Body of pancreas (tissue), 4 donors: Measurements from ENCODE around the gene TUNAR. TPM values are rescaled to one million over a fixed set of nuclear protein-coding genes. Genes with fewer than 3 reads are reported as not detected.

Experiments
- ATAC-seq: fragments of 150-250 bp; one replicate; pipeline ENCODE4 v1.9.1; 2016
- DNase-seq, 4 donors: peaks; one replicate each; pipeline ENCODE4 v3.0.0-alpha.2; 2019
- H3K27ac ChIP-seq, 4 donors: fragments of 200-600 bp; sonication (generic); 1 replicate in 3 of 4; 2 replicates in 1 of 4; pipeline versions ENCODE4 v1.5.1 to v1.6.1; 2016 to 2019; ENCODE audit warnings: mild to moderate bottlenecking in 1 of 4, mixed read lengths in 1 of 4, moderate library complexity in 1 of 4
- H3K27me3 ChIP-seq, 2 donors: fragments of 200-600 bp; sonication (generic); one replicate each; pipeline ENCODE4 v1.6.0; 2016; ENCODE audit warnings: mild to moderate bottlenecking in 1 of 2
- H3K36me3 ChIP-seq, 2 donors: fragments of 200-600 bp; sonication (generic); replicated peaks in 1 of 2; 2 replicates each; pipeline ENCODE4 v1.5.1; 2016; ENCODE audit warnings: low read depth in 2 of 2; ENCODE audit not compliant: insufficient read depth in 1 of 2
- H3K4me1 ChIP-seq: fragments of 200-600 bp; sonication (generic); one replicate; pipeline ENCODE4 v1.6.0; 2016
- H3K4me3 ChIP-seq, 2 donors: fragments of 200-600 bp; sonication (generic); 1 replicate in 1 of 2; 2 replicates in 1 of 2; pipeline ENCODE4 v1.5.1; 2016 to 2019
- H3K9me3 ChIP-seq, 3 donors: fragments of 200-600 bp; sonication (generic); 1 replicate in 2 of 3; 2 replicates in 1 of 3; pipeline ENCODE4 v1.5.1; 2016
- POLR2A ChIP-seq, 3 donors: fragments of 450-650 bp; IDR thresholded peaks; one replicate each; pipeline ENCODE4 v1.6.1; 2016; ENCODE audit warnings: antibody characterized with exemption in 3 of 3, mild to moderate bottlenecking in 2 of 3
- WGBS, 2 donors: methylation state at CpG; one replicate each; pipeline ENCODE4 v1.1.5; 2017; 5-methylcytosine and 5-hydroxymethylcytosine counted together
- intact Hi-C: fragments of 100-400 bp; cut with DNase I; formaldehyde crosslinking; loops from one replicate; pipeline ENCODE4 v1.15.1; 2023
- total RNA-seq, 2 donors: library from RNA; depleted of rRNA; stranded (reverse); fragments of >200 nt; gene quantifications; one replicate each; pipeline ENCODE4 v1.1.0, GENCODE V29; 2016
- TF ChIP-seq, protein P1 (sequence below), 7 experiments: fragments of 450-650 bp in 4 of 7; fragments of 200-600 bp in 3 of 7; sonication (generic) in 3 of 7; IDR thresholded peaks; one replicate each; pipeline ENCODE4 v1.5.1; 2016 to 2019; ENCODE audit warnings: antibody characterized with exemption in 7 of 7

The TUNAR gene
- total RNA-seq, 2 donors from 2014 or later: 1.0 TPM; not detected in 1

DNA sequence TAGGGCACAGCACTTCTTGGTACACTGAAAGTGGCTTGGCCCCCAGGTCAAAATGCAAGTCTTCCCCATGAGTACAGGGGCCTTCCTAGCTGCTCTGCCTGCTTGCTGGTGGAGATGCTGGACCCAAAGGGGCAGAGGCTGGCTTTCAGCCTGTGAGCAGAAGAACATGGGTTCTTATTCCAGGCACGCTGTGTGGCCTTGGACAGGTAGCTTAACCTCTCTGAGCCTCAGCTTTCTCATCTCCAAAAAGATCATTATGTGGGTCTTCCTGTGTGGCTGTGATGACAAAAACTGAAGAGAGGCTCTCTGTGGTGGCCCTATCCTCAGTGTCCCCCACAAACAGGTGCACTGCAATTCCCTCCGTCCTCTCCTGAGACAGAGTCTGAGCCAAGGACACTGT, 45.6 kb upstream of the TUNAR start:
- DNase-seq (no peak), ATAC-seq (no peak)
- Histone ChIP-seq H3K27ac (no peak overlapping the region), H3K36me3 (no peaks in the 10 kb centered on the region), H3K27me3 (no peaks in the 10 kb centered on the region), H3K9me3 (peaks cover 0 to 8% (median 0%) of the 10 kb centered on the region in 3 donors), H3K4me3 (no peak overlapping the region), H3K4me1 (no peaks in the 10 kb centered on the region)
- WGBS, 2 donors: 81 to 89% methylated on average over 2 of the region's 2 CpGs
- intact Hi-C loops: no loop called here
- TF ChIP-seq, protein P1, sequence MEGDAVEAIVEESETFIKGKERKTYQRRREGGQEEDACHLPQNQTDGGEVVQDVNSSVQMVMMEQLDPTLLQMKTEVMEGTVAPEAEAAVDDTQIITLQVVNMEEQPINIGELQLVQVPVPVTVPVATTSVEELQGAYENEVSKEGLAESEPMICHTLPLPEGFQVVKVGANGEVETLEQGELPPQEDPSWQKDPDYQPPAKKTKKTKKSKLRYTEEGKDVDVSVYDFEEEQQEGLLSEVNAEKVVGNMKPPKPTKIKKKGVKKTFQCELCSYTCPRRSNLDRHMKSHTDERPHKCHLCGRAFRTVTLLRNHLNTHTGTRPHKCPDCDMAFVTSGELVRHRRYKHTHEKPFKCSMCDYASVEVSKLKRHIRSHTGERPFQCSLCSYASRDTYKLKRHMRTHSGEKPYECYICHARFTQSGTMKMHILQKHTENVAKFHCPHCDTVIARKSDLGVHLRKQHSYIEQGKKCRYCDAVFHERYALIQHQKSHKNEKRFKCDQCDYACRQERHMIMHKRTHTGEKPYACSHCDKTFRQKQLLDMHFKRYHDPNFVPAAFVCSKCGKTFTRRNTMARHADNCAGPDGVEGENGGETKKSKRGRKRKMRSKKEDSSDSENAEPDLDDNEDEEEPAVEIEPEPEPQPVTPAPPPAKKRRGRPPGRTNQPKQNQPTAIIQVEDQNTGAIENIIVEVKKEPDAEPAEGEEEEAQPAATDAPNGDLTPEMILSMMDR (IDR thresholded peaks at IDR 0.05): no peak
- TF ChIP-seq POLR2A (IDR thresholded peaks at IDR 0.05): no peak

DNA sequence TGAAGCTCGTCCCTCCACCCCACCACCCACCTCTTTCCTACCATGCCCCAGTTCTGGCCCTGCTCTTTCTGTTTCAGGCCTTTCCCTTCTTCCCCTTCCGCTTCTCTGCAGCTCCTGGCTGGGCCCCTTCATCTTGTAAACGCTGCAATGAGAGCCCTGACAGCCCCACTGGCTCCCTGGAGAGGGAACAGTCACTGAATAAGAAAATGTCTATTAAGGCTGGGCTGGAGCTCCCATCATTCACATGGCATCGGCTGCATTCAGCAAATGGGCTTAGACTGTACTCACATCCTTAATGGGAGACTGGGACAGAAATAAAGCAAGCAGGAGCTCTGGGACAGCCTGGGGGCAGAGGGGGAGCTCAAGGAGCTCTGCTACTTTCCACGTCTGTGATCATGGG, 45.2 kb upstream of the TUNAR start:
- 27 to 32% methylated on average over 5 of the region's 5 CpGs for WGBS, 2 donors
- Histone ChIP-seq H3K4me1 (no peaks in the 10 kb centered on the region), H3K27ac (no peak overlapping the region), H3K9me3 (peaks cover 0 to 8% (median 0%) of the 10 kb centered on the region in 3 donors), H3K36me3 (no peaks in the 10 kb centered on the region), H3K27me3 (no peaks in the 10 kb centered on the region), H3K4me3 (no peak overlapping the region)
- DNase-seq (no peak), ATAC-seq (no peak)
- intact Hi-C loops: no loop called here
- TF ChIP-seq, protein P1 (IDR thresholded peaks at IDR 0.05): no peak
- no peak for TF ChIP-seq POLR2A (IDR thresholded peaks at IDR 0.05)

DNA sequence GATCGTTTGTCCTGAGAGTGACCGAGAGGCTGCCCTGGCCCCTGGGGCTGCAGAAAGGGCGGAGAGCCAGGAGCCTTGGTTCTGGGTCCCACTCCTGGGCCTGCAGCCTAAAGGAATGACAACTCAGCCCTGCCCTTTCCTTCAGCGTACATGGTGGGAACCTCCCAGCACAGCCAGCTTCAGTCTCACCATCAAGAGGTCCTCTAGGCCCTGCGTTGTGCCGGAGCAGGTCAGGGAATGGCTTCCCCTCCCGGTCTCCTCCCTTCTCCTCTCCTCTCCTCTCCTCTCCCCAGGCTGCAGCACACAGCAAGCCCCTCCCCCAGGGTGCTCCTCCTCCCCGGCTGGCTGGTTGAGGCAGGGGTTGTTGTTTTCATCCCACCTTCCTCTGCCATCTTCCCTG, 44.6 kb upstream of the TUNAR start:
- Histone ChIP-seq H3K4me1 (no peaks in the 10 kb centered on the region), H3K36me3 (no peaks in the 10 kb centered on the region), H3K27ac (no peak overlapping the region), H3K9me3 (peaks cover 0 to 8% (median 0%) of the 10 kb centered on the region in 3 donors), H3K27me3 (no peaks in the 10 kb centered on the region), H3K4me3 (no peak overlapping the region)
- DNase-seq: no peak
- no peak for ATAC-seq
- no peak for TF ChIP-seq POLR2A (IDR thresholded peaks at IDR 0.05)
- TF ChIP-seq, protein P1 (IDR thresholded peaks at IDR 0.05): no peak
- 19 to 22% methylated on average over 8 of the region's 8 CpGs for WGBS, 2 donors
- intact Hi-C loops: no loop called here

GRCh38 chr14:95833429-95833828, 43.2 kb upstream of the TUNAR start:
- no peak for ATAC-seq

DNA sequence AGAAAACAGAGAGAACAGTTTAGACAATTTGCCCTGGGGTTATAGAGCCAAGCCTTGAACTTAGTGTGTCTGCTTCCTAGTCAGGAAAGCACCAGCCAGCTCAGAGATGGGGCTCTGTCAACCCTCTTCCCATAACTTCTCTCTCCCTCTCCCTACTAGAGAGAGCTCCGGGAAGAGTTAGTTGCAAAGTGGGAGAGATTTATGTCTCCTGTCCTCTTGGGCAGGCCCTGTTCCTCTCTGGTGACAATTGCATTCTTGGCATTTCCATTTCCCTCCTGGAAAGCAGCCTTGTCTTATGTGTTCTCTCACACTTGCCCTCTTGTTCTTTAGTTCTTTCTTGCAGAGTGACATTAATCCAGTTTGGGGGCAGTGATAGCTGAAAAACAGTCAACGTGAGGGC, 42.1 kb upstream of the TUNAR start:
- no peak for DNase-seq
- H3K36me3 ChIP-seq: no peaks in the 10 kb centered on the region
- H3K4me1 ChIP-seq: no peaks in the 10 kb centered on the region
- no peak overlapping the region for H3K27ac ChIP-seq
- H3K4me3 ChIP-seq: no peak overlapping the region
- TF ChIP-seq, protein P1 (IDR thresholded peaks at IDR 0.05): no peak
- TF ChIP-seq POLR2A (IDR thresholded peaks at IDR 0.05): no peak
- no peaks in the 10 kb centered on the region for H3K27me3 ChIP-seq
- 21 to 40% methylated on average over 2 of the region's 2 CpGs for WGBS, 2 donors
- H3K9me3 ChIP-seq: no peaks in the 10 kb centered on the region
- intact Hi-C loops: no loop called here
- no peak for ATAC-seq

More at GRCh38 chr14:95833429-95833828, 43.2 kb upstream of the TUNAR start:
- TF ChIP-seq, protein P1 (IDR thresholded peaks at IDR 0.05): no peak
- TF ChIP-seq POLR2A (IDR thresholded peaks at IDR 0.05): no peak
- Histone ChIP-seq H3K27me3 (no peaks in the 10 kb centered on the region), H3K27ac (no peak overlapping the region), H3K4me1 (no peaks in the 10 kb centered on the region), H3K4me3 (no peak overlapping the region), H3K9me3 (peaks cover 0 to 6% (median 0%) of the 10 kb centered on the region in 3 donors), H3K36me3 (no peaks in the 10 kb centered on the region)
- 34 to 58% methylated on average over 3 of the region's 3 CpGs for WGBS, 2 donors
- no peak for DNase-seq
- intact Hi-C loops: no loop called here
